ENCODE data around the gene IP6K1.
A peak's percentile ranks its signal among the peaks of the same experiment; 100 is the strongest.
"Not testable (repeated sequence)": the region's sequence is repeated elsewhere in the genome, so short reads cannot be mapped to it uniquely, and the experiment has no call there.

Gene IP6K1

DNA sequence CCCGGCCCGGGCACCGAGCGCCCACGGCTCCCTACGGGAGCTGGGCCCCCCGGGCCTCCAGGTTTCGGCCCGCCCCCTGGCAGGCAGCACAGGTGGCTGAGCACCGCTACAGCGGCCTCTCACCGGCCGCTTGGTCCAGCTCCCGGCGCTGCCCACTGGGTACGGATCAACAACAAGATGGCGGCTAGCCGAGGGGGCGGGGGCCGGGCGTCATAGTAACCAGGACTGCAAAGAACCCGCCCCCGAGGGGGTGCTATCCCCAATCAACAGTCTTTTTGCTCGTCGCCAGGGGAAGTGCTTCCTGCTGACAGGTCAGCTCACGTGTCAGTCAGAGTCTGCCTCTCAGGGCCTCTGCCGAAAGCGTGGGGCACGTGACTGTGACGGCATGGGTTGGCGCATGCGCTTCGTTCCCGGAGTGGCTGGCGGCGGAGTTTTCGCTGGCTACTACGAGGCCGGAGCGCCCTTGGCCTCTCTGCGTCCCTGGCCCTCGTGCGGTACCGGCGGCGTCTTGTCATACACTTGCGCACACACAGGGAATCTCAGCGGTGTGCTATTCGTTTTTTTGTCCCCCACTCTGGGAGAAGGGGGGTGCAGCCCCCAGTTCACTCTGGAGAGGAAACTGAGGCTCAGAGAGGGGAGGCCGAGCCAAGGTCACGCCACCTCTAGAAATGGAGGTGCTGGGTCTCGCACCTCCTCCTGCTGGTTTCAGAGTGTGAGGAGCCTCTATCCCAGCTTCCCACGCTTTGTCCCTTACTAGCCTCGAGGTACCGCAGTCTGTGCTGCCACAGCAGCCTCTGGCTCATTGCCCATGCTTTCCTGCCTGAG, at the start of gene IP6K1:
Gene IP6K1, minus strand, starts transcription at position 186 of the 825 bp plus-strand sequence. CDS start 38,502 bp downstream, outside the sequence.
- H3K4me3 ChIP-seq (ENCODE audit: low read depth, low read length) = peak within 1 kb of the TSS; percentile 96
- TF ChIP-seq, protein P1, sequence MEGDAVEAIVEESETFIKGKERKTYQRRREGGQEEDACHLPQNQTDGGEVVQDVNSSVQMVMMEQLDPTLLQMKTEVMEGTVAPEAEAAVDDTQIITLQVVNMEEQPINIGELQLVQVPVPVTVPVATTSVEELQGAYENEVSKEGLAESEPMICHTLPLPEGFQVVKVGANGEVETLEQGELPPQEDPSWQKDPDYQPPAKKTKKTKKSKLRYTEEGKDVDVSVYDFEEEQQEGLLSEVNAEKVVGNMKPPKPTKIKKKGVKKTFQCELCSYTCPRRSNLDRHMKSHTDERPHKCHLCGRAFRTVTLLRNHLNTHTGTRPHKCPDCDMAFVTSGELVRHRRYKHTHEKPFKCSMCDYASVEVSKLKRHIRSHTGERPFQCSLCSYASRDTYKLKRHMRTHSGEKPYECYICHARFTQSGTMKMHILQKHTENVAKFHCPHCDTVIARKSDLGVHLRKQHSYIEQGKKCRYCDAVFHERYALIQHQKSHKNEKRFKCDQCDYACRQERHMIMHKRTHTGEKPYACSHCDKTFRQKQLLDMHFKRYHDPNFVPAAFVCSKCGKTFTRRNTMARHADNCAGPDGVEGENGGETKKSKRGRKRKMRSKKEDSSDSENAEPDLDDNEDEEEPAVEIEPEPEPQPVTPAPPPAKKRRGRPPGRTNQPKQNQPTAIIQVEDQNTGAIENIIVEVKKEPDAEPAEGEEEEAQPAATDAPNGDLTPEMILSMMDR (IDR thresholded peaks at IDR 0.05; ENCODE audit: low read depth, low read length, missing control alignments) = no peak
- peak; percentile 100 for DNase-seq (ENCODE audit: low read depth)
- in situ Hi-C loops (cut with HindIII; ENCODE audit: low sequenced_read_pairs) = no loop called here

DNA sequence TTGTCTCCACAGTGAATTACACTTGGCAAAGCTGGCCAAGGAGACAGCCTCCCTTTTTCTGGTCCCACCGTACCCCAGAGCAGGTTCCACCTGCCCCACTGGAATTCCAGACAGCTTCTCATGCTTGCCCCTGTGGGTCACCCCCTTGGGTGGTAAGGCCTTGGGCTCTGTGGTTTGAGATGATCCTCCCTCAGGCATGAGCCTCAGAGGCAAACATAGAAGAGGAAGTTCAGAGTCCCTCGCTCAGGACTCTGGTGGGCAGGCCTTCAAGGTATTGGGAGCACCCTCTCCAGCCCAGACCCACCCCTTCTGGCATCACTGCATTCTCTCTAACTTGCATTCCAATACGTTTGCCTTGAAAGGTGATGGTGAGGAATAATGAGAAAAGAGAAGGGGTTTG, 45.0 kb upstream of the IP6K1 start:
- in situ Hi-C loops (cut with HindIII; ENCODE audit: low sequenced_read_pairs) = no loop called here
- no peak for DNase-seq (ENCODE audit: low read depth)
- H3K4me3 ChIP-seq (ENCODE audit: low read depth, low read length) = no peak overlapping the region
- TF ChIP-seq, protein P1 (IDR thresholded peaks at IDR 0.05; ENCODE audit: low read depth, low read length, missing control alignments) = no peak

DNA sequence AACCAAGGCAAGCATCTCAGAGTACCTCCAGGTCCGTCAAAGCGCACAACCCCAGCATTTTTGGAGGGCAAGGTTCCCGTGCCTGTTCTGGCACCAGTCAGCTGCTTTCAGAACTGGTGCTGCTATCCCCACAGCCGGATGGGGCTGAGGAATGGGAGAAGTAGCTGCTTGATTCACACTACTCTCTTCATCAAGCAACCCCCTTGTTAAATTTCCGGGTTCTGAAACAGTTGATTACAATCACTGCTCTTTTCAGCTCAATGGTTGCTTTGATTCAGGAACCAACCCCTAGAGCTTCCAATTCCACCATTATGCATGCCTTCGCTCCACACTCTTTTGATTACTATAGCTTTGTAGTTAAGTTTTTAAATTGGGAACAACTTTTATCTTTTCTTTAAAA, 39.7 kb upstream of the IP6K1 start:
- no peak for DNase-seq (ENCODE audit: low read depth)
- no peak overlapping the region for H3K4me3 ChIP-seq (ENCODE audit: low read depth, low read length)
- in situ Hi-C loops (cut with HindIII; ENCODE audit: low sequenced_read_pairs) = no loop called here
- TF ChIP-seq, protein P1 (IDR thresholded peaks at IDR 0.05; ENCODE audit: low read depth, low read length, missing control alignments) = no peak

DNA sequence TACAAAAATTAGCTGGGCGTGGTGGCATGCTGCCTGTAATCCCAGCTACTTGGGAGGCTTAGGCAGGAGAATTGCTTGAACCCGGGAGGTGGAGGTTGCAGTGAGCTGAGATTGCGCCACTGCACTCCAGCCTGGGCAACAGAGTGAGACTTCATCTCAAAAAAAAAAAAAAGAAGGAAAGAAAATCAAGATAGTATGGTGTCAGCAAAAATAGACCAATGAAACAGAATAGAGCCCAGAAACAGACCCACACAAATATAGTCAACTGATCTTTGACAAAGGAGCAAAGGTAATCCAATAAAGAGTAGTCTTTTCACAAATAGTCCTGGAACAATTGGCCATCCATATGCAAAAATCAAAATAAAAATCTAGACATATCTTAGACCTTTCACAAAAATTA, 36.8 kb upstream of the IP6K1 start:
- DNase-seq (ENCODE audit: low read depth); H3K4me3 ChIP-seq (ENCODE audit: low read depth, low read length); in situ Hi-C loops (cut with HindIII; ENCODE audit: low sequenced_read_pairs): not testable (repeated sequence)

DNA sequence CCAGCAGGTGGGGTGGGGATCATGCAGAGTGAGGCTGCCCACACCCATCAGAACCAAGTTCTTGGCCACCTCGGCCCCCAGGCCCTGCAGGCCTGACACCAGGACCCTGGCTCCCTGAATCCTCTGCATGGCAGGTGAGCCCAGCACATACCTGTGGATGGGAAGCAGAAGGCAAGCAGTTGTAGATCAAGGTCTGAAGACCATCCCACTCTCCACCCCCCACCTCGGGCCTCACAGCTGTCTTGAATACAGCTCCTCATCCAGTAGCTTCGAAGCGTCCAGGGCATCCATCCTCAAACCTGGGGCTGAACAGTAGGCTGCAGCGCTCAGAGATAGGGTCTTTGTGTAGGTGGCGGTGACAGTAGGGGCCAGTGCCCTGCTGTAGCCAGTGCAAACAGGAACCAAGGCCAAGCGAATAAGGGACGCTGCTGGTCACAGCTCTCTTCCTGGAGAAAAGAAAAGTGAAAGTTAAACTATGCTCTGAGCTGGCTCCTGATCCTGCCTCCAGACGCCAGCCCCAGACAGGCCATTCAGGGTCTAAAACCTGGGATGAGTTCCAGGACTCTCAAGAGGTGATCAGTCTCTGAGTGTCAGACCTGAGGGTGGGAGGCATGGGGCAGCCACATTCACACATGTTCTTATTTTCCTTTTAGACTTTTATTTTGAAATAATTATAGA, 27.3 kb upstream of the IP6K1 start, which contains the start of gene UBA7:
Gene UBA7, minus strand, starts transcription at position 457 of the 678 bp plus-strand sequence. Its CDS starts 166 bp downstream, at position 291.
- in situ Hi-C loops (cut with HindIII; ENCODE audit: low sequenced_read_pairs) = no loop called here
- peak; percentile 82 for DNase-seq (ENCODE audit: low read depth)
- H3K4me3 ChIP-seq (ENCODE audit: low read depth, low read length) = peak within 1 kb of the TSS; percentile 43
- TF ChIP-seq, protein P1 (IDR thresholded peaks at IDR 0.05; ENCODE audit: low read depth, low read length, missing control alignments) = no peak

DNA sequence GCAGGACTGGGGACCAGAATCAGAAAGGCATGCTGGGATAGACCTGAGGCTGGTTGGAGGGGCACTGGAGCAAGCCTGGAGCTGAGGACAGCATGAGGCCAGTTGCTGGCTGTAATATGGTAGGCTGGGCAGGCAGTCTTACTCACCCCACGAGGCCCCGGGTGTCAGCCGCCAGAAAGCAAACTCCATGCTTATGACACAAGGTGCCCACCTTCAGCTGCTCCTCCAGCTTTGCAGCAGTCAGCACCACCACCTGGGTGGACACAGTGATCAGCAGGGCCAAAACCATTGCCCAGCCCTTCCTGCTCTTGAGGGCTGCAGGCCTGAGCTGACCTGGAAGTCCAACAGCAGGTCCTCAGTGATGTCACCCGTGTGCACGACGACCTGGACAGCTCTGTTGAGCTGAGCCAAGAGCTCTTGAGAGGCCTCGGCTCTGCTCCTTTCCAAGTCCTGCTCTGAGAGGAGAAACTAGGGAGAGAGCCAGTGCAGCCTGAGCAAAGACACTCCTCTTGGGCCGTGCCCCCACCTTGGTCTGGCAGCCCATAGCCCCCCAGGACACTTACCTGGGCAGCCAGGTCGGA, 26.7 kb upstream of the IP6K1 start:
- no peak for DNase-seq (ENCODE audit: low read depth)
- in situ Hi-C loops (cut with HindIII; ENCODE audit: low sequenced_read_pairs) = no loop called here
- H3K4me3 ChIP-seq (ENCODE audit: low read depth, low read length) = peak overlapping the region; percentile 43
- TF ChIP-seq, protein P1 (IDR thresholded peaks at IDR 0.05; ENCODE audit: low read depth, low read length, missing control alignments) = no peak
